SK-N-SH treated with all-trans-retinoic acid at 6 μM for 48 hours (cell line): ENCODE data around the gene FRMD3.

Experiments used
- ARNTL ChIP-seq: fragments of 450-650 bp; formaldehyde crosslinking; IDR thresholded peaks from 2 replicates; pipeline ENCODE4 v1.5.0; 2020; ENCODE audit warnings: low read depth, mild to moderate bottlenecking, moderate library complexity, borderline replicate concordance
- CREB5 ChIP-seq: fragments of 250-450 bp; sonication (Bioruptor Pico); IDR thresholded peaks from 2 replicates; pipeline ENCODE4 v1.5.1; 2020; ENCODE audit warnings: low read depth, mild to moderate bottlenecking, moderate library complexity
- GLIS3 ChIP-seq: fragments of 250-450 bp; sonication (Bioruptor Pico); IDR thresholded peaks from 2 replicates; pipeline ENCODE4 v1.5.0; 2020; ENCODE audit warnings: mild to moderate bottlenecking, moderate library complexity
- PATZ1 ChIP-seq: fragments of 250-450 bp; sonication (Bioruptor Pico); IDR thresholded peaks from 2 replicates; pipeline ENCODE4 v1.8.0; 2020; ENCODE audit warnings: mild to moderate bottlenecking, moderate library complexity, borderline replicate concordance
- PPARA ChIP-seq: fragments of 250-450 bp; sonication (Bioruptor Pico); IDR thresholded peaks from 2 replicates; pipeline ENCODE4 v1.5.0; 2020; ENCODE audit warnings: mild to moderate bottlenecking, borderline replicate concordance
- RARB ChIP-seq: fragments of 250-450 bp; sonication (Bioruptor Pico); IDR thresholded peaks from 2 replicates; pipeline ENCODE4 v1.8.0; 2021; ENCODE audit warnings: mild to moderate bottlenecking, moderate library complexity
- SNAI2 ChIP-seq: fragments of 250-450 bp; sonication (Bioruptor Pico); IDR thresholded peaks from 2 replicates; pipeline ENCODE4 v1.5.0; 2020; ENCODE audit warnings: mild to moderate bottlenecking, moderate library complexity
- ZC3H10 ChIP-seq: fragments of 250-450 bp; sonication (Bioruptor Pico); IDR thresholded peaks from 2 replicates; pipeline ENCODE4 v1.5.1; 2021; ENCODE audit warnings: mild to moderate bottlenecking, moderate library complexity
- ZFP3 ChIP-seq: fragments of 250-450 bp; sonication (Bioruptor Pico); IDR thresholded peaks from 2 replicates; pipeline ENCODE4 v1.5.0; 2020; ENCODE audit warnings: mild to moderate bottlenecking, moderate library complexity
- ZFP30 ChIP-seq: fragments of 450-650 bp; formaldehyde crosslinking; IDR thresholded peaks from 2 replicates; pipeline ENCODE4 v1.5.0; 2022; ENCODE audit warnings: mild to moderate bottlenecking, moderate library complexity
- ZNF8 ChIP-seq: fragments of 450-650 bp; formaldehyde crosslinking; IDR thresholded peaks from 2 replicates; pipeline ENCODE4 v1.5.0; 2020; ENCODE audit warnings: mild to moderate bottlenecking, moderate library complexity
- TF ChIP-seq, protein P1 (sequence below): fragments of 250-450 bp; sonication (Bioruptor Pico); IDR thresholded peaks from 2 replicates; pipeline ENCODE4 v1.8.0; 2021; ENCODE audit warnings: low read depth, mild to moderate bottlenecking, moderate library complexity, borderline replicate concordance

DNA sequence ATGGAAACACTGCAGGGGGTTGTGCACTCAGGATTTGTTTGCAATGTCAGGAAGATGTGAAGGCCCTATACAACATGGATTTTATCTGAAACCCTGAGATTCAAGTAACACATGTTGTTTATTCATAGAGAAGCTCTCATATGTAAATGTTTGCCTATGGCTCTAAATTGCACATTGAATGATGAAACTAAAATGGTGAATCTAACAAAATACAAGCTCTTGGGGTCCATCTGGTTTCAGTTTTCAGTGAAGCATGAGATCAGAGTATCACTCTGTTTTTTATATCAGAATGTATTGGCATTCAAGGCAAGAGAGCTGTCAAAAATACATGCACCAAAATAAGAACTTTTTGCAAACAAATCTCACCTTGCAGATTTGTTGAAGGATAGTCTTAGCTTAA is 19.6 kb upstream of the FRMD3 start:
- TF ChIP-seq SNAI2 (CRISPR knock-in tag) (no peak), PATZ1 (CRISPR knock-in tag) (no peak), ZFP30 (CRISPR knock-in tag) (no peak), RARB (CRISPR knock-in tag) (no peak), CREB5 (CRISPR knock-in tag) (no peak), ZNF8 (no peak), PPARA (CRISPR knock-in tag) (no peak), ZC3H10 (CRISPR knock-in tag) (no peak), ZFP3 (CRISPR knock-in tag) (no peak), GLIS3 (CRISPR knock-in tag) (no peak), ARNTL (no peak)
- TF ChIP-seq, protein P1, sequence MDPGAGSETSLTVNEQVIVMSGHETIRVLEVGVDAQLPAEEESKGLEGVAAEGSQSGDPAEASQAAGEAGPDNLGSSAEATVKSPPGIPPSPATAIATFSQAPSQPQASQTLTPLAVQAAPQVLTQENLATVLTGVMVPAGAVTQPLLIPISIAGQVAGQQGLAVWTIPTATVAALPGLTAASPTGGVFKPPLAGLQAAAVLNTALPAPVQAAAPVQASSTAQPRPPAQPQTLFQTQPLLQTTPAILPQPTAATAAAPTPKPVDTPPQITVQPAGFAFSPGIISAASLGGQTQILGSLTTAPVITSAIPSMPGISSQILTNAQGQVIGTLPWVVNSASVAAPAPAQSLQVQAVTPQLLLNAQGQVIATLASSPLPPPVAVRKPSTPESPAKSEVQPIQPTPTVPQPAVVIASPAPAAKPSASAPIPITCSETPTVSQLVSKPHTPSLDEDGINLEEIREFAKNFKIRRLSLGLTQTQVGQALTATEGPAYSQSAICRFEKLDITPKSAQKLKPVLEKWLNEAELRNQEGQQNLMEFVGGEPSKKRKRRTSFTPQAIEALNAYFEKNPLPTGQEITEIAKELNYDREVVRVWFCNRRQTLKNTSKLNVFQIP (CRISPR knock-in tag) = no peak
